GM19351 (cell line): ENCODE measurements around the gene MRPL32.
"Not testable (repeated sequence)": the region's sequence is repeated elsewhere in the genome, so short reads cannot be mapped to it uniquely, and the experiment has no call there.

ENCODE experiments used
- ATAC-seq: cut with Tn5 transposase; IDR thresholded peaks from one replicate; pipeline ENCODE4 v1.9.1; 2021; ENCODE audit warnings: mild to moderate bottlenecking, moderate library complexity; ENCODE audit not compliant: unreplicated experiment

MRPL32 gene

GRCh38 chr7:42931834-42932651, at the start of gene MRPL32, which contains the start of gene PSMA2:
MRPL32 (plus strand) TSS chr7:42932376; CDS start chr7:42932387, 11 bp downstream.
PSMA2 (minus strand) TSS chr7:42932174; CDS start chr7:42932158, 16 bp downstream.
- peak; percentile 98 for ATAC-seq

GRCh38 chr7:42883950-42884349, 48.2 kb upstream of the MRPL32 start:
- no peak for ATAC-seq

GRCh38 chr7:42885183-42885582, 47.0 kb upstream of the MRPL32 start:
- not testable (repeated sequence) for ATAC-seq

- no peak for ATAC-seq
Observed at GRCh38 chr7:42886129-42886528, 46.0 kb upstream of the MRPL32 start.

- ATAC-seq: no peak
Observed at GRCh38 chr7:42886893-42887505, 45.2 kb upstream of the MRPL32 start.

GRCh38 chr7:42893346-42894240, 38.6 kb upstream of the MRPL32 start:
- ATAC-seq: no peak

- no peak for ATAC-seq
Observed at GRCh38 chr7:42900842-42901241, 31.3 kb upstream of the MRPL32 start.

- ATAC-seq: no peak
Observed at GRCh38 chr7:42902331-42902730, 29.8 kb upstream of the MRPL32 start.

GRCh38 chr7:42906181-42906580, 26.0 kb upstream of the MRPL32 start:
- no peak for ATAC-seq

- ATAC-seq: no peak
Observed at GRCh38 chr7:42907316-42907715, 24.9 kb upstream of the MRPL32 start.

GRCh38 chr7:42910306-42910705, 21.9 kb upstream of the MRPL32 start:
- no peak for ATAC-seq

- peak; percentile 90 for ATAC-seq
Observed at GRCh38 chr7:42911454-42912447, 20.4 kb upstream of the MRPL32 start, which contains the start of gene C7orf25. C7orf25 (minus strand) TSS chr7:42912070; CDS start chr7:42910900, 1,170 bp downstream.

GRCh38 chr7:42913591-42913990, 18.6 kb upstream of the MRPL32 start:
- no peak for ATAC-seq

- no peak for ATAC-seq
Observed at GRCh38 chr7:42914009-42914408, 18.2 kb upstream of the MRPL32 start.

GRCh38 chr7:42914421-42915045, 17.6 kb upstream of the MRPL32 start:
- ATAC-seq: no peak

- no peak for ATAC-seq
Observed at GRCh38 chr7:42915356-42915755, 16.8 kb upstream of the MRPL32 start.

- no peak for ATAC-seq
Observed at GRCh38 chr7:42922017-42922753, 10.0 kb upstream of the MRPL32 start.

- ATAC-seq: no peak
Observed at GRCh38 chr7:42924223-42924838, 7.8 kb upstream of the MRPL32 start.
